ENCODE data around the gene MAN1B1.
A peak's percentile ranks its signal among the peaks of the same experiment; 100 is the strongest.
"Not testable (repeated sequence)": the region's sequence is repeated elsewhere in the genome, so short reads cannot be mapped to it uniquely, and the experiment has no call there.

Gene MAN1B1

GRCh38 chr9:137112564-137113384, 26.0 kb downstream of the MAN1B1 start:
- DNase-seq, result no peak

GRCh38 chr9:137113385-137114159, 26.8 kb downstream of the MAN1B1 start:
- DNase-seq, result peak; percentile 46

- DNase-seq, result no peak
Measured at GRCh38 chr9:137114220-137114612, 27.4 kb downstream of the MAN1B1 start.

DNA sequence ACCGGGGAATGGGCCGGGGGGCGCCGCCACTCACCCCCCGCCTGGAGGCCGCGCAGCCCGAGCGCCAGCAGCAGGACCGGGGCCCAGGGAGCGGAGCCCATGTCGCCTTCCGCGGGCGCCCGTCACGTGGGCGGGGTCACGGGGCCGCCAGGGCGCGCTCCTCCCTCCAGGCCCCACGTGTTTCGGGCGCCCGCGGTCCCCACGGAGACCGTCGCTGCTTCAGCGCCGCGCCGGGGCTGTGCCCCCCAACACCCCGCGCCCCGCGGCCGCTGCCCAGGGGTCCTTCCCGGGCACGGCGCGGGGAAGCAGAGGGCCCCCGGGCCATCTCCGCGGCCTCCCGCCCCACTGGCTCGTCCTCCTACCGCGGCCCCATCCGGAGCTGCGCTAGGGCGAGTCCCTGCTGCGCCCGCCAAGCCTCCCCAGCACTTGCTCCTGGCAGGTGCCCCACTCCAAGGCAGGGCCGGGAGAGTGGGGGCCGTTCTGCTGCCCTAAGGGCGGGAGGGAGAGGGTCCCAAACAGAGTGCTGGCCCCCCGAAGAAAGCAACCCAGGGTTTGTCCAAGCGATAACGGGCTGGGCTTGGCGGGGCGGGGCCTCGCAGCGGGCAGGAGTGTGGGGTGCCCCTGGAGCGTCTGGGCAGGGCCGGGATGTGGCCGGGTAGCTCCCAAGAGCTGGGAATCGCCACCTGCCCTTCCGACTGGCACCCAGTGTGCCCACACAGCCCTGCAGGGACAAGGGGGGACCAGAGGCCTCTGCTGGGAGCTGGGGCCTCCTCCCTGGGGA, 28.0 kb downstream of the MAN1B1 start, which contains the start of gene DPP7:
Gene DPP7 (minus strand): TSS at position 121 of the 781 bp plus-strand sequence. CDS start 20 bp downstream, at position 101.
- peak; percentile 84 for DNase-seq

GRCh38 chr9:137115394-137116026, 28.7 kb downstream of the MAN1B1 start:
- DNase-seq, result no peak

DNA sequence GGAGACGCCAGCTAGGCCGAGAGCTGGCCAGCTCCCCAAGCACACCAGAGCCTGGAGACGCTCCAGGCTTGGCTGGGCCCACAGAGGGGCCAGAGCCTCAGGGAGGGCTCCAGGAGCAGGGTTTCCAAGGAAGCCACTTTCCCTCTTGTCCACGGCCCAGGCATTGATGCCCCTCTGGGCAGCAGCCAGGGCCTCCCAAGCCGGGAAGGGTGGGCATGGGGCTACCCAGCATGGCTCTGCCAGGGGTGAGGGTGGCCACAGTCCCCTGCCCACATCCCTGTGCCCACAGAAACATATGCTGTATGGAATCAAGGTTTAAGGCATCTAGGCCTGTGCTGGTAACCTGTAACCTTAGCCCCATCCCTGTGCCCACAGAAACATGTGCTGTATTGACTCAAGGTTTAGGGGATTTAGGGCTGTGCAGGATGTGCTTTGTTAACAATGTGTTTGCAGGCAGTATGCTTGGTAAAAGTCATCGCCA, 29.3 kb downstream of the MAN1B1 start:
- no peak for DNase-seq

DNA sequence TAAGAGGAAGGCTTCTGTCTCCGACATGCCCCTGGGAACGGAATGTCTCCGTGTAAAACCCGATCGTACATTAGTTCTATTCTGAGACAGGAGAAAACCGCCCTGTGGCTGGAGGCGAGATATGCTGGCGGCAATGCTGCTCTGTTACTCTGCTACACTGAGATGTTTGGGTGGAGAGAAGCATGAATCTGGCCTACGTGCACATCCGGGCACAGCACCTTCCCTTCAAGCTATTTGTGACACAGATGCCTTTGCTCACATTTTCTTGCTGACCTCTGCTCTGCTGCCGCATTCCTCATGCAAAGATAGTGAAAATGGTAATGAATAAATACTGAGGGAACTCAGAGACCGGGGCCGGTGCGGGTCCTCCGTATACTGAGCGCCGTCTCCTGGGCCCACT, 29.9 kb downstream of the MAN1B1 start:
- DNase-seq, result no peak

- no peak for DNase-seq
Measured at GRCh38 chr9:137117269-137117731, 30.5 kb downstream of the MAN1B1 start.

DNA sequence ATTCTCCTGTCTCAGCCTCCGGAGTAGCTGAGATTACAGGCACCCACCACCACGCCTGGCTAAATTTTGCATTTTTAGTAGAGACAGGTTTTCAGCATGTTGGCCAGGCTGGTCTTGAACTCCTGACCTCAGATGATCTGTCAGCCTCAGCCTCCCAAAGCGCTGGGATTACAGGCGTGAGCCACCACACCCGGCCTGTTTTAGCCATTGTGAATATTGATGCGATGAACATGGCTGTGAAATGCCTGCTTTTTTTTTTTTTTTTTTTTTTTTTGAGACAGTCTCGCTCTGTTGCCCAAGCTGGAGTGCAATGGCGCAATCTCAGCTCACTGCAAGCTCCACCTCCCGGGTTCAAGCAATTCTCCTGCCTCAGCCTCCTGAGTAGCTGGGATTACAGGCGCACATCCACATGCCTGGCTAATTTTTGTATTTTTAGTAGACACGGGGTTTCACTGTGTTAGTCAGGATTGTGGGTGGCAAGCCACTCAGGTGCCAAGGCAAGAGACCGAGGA, 31.4 kb downstream of the MAN1B1 start:
- not testable (repeated sequence) for DNase-seq

DNA sequence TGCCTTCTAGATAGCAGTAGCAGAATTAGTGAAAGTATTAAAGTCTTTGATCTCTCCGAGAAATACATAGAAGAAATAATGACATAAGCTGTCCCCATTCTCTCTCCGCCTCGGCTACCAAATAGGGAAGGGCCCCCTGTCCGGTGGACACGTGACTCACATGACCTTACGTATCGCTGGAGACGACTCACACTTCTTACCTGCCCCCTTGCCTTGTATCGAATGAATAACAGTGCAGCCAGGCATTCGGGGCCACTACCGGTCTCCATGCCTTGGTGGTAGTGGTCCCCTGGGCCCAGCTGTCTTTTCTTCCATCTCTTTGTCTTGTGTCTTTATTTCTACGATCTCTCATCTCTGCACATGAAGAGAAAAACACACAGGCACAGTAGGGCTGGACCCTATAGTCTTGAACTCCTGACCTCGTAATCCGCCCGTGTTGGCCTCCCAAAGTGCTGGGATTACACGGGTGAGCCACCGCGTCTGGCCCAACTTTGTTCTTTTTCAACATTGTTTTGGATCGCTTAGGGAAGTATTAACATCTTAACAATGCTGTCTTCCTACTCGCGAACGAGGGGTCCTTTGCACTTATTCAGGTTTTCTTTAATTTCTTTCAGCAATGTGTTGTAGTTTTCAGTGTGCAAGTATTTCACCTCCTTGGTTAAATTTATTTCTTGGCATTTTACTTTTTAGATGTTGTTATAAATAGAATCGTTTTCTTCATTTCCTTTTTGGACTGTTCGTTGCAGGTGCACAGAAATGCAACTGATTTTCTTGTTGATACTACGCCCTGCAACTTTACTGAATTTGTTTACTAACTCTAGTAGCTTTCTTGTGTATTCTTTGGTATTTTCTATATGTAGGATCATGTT, 35.4 kb downstream of the MAN1B1 start:
- DNase-seq, result not testable (repeated sequence)

DNA sequence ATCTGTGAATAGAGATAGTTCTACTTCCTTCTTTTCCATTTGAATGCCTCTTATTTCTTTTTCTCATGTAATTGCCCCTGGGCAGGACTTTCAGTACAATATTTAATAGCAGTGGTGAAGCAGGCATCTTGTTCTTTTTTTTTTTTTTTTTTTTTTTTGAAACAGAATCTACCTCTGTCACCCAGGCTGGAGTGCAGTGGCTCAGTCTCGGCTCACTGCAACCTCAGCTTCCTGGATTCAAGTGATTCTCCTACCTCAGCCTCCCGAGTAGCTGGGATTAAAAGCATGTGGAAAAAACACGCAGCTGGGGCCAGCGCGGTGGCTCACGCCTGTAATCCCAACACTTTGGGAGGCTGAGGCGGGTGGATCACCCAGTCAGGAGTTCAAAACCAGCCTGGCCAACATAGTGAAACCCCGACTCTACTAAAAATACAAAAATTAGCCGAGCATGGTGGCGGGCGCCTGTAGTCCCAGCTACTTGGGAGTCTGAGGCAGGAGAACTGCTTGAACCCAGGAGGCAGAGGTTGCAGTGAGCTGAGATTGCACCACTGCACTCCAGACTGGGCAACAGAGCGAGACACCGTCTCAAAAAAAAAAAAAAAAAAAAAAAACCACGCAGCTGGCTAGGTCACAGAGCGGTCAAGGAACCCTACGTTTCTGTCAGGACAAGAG, 36.1 kb downstream of the MAN1B1 start:
- not testable (repeated sequence) for DNase-seq

DNA sequence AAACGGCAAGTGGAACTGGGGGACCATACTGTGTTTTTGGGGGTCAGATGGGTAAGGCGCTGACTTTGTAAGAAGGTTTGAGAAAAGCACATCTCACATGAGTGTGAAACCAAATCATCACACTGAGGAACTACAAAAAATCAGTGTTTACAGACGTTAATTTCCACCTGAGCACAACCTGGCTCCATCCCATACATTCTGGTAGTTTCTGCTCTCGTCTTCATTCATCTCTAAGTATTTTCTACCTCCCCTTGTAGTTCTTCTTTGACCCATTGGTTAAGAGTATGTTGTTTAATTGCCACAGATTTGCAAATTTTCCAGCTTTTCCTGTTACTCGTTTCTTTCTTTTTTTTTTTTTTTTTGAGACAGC, 36.7 kb downstream of the MAN1B1 start:
- DNase-seq, result no peak

GRCh38 chr9:137123952-137124462, 37.2 kb downstream of the MAN1B1 start:
- not testable (repeated sequence) for DNase-seq

- no peak for DNase-seq
Measured at GRCh38 chr9:137126786-137127185, 40.0 kb downstream of the MAN1B1 start.

GRCh38 chr9:137127301-137128157, 40.7 kb downstream of the MAN1B1 start:
- DNase-seq, result peak; percentile 52

DNA sequence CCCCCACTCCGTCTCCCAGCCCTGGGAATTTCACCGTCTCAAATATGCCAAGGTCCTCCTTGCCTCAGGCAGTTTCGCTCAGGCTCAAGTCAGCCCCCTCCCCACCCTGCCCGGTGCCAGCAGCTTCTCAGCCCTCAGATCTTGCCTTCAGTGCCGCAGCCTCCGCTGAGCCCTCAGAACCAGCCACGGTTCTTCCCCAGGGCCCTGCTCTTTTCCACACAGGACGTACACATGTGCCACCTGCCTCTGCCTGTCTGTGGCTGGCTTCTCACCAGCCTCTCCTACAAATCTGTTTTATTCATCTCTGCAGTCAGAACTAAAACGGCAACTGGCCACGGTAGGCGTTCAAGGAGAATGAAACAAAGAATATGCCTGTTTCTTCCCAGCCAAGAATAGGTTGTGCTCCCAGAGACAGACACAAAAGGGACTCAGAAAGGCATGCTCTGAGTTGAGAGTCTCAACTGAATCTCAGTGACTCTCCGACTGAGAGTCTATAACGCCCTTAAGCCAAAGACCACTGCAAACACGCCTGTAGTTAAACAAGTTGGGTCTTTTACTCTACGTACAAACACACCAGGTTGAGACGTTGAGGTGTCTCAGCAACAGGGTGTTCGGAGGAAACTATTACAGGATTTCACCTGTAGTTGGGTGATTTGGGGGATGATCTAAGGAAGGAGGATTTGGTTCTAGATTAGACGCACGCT, 41.5 kb downstream of the MAN1B1 start:
- peak; percentile 48 for DNase-seq

DNA sequence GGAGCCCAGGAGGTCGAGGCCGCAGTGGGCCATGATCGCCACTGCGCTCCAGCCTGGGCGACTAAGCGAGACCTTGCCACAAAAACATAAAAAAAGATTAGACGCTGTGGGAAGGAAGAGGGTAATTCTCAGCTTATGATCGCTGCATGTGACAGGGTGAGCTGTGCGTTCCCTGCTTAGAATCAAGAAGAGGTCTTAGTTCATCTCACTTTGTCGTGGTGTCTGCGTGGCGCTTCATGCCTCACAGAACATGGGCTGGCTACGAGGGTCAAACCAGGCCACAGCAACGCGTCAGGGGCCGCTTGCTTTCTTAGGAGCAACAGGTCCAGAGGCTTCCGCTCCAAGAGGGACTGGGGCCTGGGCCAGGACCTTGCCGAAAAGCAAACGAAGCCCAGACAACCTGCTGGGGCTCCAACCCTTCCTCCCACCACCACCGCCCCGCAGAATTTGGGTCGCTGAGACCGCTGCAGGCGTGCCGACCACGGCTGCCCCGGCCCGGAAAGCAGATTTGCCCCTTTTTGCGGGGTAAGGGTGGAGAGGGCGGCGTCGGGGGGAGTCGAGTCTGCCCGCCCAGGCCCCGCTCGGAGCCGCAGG, 42.2 kb downstream of the MAN1B1 start:
- peak; percentile 47 for DNase-seq
